ENCODE results near the gene GAS1.

DNA sequence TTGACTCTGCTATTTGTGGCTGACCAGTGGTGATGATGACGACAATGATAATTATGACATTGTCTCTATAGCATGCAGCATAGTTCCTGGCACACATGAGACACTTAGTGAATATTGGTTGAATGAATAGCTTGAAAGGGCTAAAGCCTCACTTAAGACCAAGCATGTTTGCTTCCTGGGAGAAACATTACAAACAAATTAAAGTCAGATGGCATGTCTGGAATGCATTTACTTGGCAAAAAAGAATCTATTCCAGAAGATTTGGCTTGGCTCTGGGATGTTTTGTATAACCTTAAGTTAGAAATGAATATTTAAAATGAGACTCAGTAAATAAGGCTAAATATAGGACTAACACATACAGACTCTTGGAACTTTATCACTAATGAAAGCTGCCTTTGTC, 21.6 kb downstream of the GAS1 start:
- TF ChIP-seq, protein P1, sequence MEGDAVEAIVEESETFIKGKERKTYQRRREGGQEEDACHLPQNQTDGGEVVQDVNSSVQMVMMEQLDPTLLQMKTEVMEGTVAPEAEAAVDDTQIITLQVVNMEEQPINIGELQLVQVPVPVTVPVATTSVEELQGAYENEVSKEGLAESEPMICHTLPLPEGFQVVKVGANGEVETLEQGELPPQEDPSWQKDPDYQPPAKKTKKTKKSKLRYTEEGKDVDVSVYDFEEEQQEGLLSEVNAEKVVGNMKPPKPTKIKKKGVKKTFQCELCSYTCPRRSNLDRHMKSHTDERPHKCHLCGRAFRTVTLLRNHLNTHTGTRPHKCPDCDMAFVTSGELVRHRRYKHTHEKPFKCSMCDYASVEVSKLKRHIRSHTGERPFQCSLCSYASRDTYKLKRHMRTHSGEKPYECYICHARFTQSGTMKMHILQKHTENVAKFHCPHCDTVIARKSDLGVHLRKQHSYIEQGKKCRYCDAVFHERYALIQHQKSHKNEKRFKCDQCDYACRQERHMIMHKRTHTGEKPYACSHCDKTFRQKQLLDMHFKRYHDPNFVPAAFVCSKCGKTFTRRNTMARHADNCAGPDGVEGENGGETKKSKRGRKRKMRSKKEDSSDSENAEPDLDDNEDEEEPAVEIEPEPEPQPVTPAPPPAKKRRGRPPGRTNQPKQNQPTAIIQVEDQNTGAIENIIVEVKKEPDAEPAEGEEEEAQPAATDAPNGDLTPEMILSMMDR (conservative IDR thresholded peaks at IDR 0.05) = no peak
- no peak for TF ChIP-seq ZFX (IDR thresholded peaks at IDR 0.05)

All from C4-2B (cell line).